IgD-negative memory B cell (primary cell): ENCODE measurements around the gene IFT81. TPM values are rescaled to one million over a fixed set of nuclear protein-coding genes. Genes with fewer than 3 reads are reported as not detected.
"Not testable (repeated sequence)": the region's sequence is repeated elsewhere in the genome, so short reads cannot be mapped to it uniquely, and the experiment has no call there.

Experiments
- H3K27ac Mint-ChIP-seq, 3 donors: one replicate each; pipeline ENCODE4 v1.8.0; 2020 to 2022; ENCODE audit warnings: mild to moderate bottlenecking in 3 of 3, mixed read lengths in 3 of 3, moderate library complexity in 1 of 3
- H3K27me3 Mint-ChIP-seq: one replicate; pipeline ENCODE4 v1.8.0; 2021; ENCODE audit warnings: mixed read lengths
- H3K36me3 Mint-ChIP-seq: one replicate; pipeline ENCODE4 v1.8.0; 2020; ENCODE audit warnings: mild to moderate bottlenecking, mixed read lengths
- H3K4me1 Mint-ChIP-seq, 3 donors: one replicate each; pipeline ENCODE4 v1.8.0; 2020 to 2022; ENCODE audit warnings: mixed read lengths in 3 of 3, mild to moderate bottlenecking in 1 of 3
- H3K4me3 Mint-ChIP-seq, 4 donors: one replicate each; pipeline ENCODE4 v1.8.0; 2020 to 2022; ENCODE audit warnings: mild to moderate bottlenecking in 4 of 4, mixed read lengths in 4 of 4, moderate library complexity in 3 of 4
- H3K9me3 Mint-ChIP-seq, 3 donors: one replicate each; pipeline ENCODE4 v1.8.0; 2020 to 2021; ENCODE audit warnings: mixed read lengths in 3 of 3, mild to moderate bottlenecking in 1 of 3
- polyA plus RNA-seq: library from polyadenylated mRNA; unstranded; fragments of 300-500 nt; fragmentation: Illumina TruSeq; gene quantifications from one replicate; pipeline ENCODE4 v1.2.3, GENCODE V29; 2021

IFT81 gene
- polyA plus RNA-seq, 1 donor from 2014 or later, result 1.5 TPM

DNA sequence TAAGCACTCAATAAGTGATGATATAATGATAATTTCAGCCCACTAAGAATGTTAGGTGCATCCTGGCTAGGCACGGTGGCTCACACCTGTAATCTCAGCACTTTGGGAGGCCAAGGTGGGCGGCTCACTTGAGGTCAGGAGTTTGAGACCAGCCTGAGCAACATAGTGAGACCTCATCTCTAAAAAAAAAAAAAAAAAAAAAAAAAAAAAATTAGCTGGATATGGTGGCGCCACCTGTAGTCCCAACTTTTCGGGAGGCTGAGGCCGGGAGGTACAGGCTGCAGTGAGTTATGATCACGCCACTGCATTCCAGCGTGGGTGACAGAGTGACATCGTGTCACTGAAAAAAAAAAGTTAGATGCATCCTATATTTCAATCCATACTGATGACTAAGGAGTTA lies 6.9 kb upstream of the IFT81 start:
- not testable (repeated sequence) for H3K27ac Mint-ChIP-seq, H3K36me3 Mint-ChIP-seq, H3K27me3 Mint-ChIP-seq, H3K4me3 Mint-ChIP-seq, H3K9me3 Mint-ChIP-seq, H3K4me1 Mint-ChIP-seq

DNA sequence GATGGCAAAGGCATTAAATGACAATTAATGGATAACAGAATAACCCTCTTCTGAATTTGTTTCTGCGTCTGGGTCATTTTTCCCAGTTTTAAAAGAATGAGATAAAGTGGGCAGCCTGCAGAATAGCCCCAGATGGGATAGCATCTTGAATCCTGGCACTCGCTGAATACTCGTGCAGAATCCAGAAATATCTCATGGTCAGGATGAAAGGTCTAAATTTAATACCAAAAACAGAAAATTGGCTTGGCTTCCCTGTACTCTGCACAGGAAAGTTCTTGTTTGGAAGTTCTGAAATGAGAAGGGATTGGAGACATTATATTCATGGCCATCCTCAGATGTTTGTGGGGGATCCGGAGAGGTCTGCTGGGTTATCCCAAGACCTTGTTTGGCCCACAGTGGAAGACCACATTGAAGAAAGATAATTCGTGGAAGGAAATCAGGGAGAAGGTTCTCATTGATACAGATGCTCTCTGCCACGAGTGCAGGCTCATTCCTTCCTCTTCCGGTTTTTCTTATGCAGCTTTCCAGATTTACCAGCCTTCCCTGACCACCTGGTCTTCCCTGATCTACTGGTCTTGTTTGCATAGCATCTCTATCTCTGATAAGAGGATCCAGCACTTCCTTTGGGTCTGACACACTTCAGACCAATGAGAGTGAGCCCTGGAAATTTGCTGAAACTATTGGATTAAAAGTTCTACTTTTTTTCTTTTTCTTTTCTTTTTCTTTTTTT lies 6.0 kb upstream of the IFT81 start:
- Mint-ChIP-seq H3K27me3 (peaks cover 4% of the 10 kb centered on the region), H3K4me1 (peaks cover 0 to 8% (median 5%) of the 10 kb centered on the region in 3 donors), H3K27ac (no peak overlapping the region), H3K36me3 (peaks cover 3% of the 10 kb centered on the region), H3K9me3 (no peaks in the 10 kb centered on the region), H3K4me3 (no peak overlapping the region)

DNA sequence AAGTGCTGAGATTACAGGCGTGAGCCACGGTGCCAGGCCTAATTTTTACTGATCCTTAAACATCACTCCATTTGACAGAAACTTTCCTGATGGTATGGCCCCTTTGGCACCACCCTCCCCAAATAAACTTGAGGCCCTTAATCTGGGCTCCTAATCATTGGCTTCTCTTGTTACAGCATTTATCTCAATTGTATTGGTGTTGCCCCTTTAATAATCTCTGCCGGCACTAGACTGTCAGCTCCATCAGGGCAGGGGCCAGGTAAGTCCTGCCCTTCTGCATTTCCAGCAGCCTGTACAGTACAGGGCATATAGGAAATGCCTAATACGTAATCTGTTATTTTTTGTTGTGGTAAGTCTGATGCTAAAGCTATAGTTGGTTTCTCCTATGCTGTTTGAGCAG lies 1.2 kb upstream of the IFT81 start:
- peaks cover 2% of the 10 kb centered on the region for H3K36me3 Mint-ChIP-seq
- peaks cover 5 to 7% (median 6%) of the 10 kb centered on the region in 3 donors for H3K4me1 Mint-ChIP-seq
- no peak overlapping the region for H3K27ac Mint-ChIP-seq
- peaks cover 4% of the 10 kb centered on the region for H3K27me3 Mint-ChIP-seq
- peak overlapping the region in 2 of 4 donors; percentile 91 to 97 for H3K4me3 Mint-ChIP-seq
- no peaks in the 10 kb centered on the region for H3K9me3 Mint-ChIP-seq

DNA sequence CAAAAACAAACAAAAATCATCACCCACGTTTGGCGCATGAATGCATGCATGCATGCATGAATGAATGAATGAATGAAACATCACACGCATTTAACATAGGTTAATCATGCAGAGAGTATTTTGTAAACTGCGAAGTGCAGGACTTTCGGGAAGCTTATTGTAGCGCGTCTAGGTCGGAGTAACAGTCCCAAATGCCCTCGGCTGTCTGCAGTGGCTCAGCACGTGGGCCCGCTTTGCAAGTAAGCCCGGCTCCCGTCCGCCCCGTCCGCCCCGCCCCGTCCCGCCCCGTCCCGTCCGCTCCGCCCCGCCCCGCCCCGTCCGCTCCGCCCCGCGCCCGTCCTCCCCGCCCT lies 263 bp upstream of the IFT81 start:
- H3K36me3 Mint-ChIP-seq, result peaks cover 2% of the 10 kb centered on the region
- H3K4me1 Mint-ChIP-seq, result peaks cover 5 to 7% (median 6%) of the 10 kb centered on the region in 3 donors
- peaks cover 4% of the 10 kb centered on the region for H3K27me3 Mint-ChIP-seq
- H3K27ac Mint-ChIP-seq, result peak overlapping the region; percentile 44 to 89 (median 81)
- H3K9me3 Mint-ChIP-seq, result no peaks in the 10 kb centered on the region
- H3K4me3 Mint-ChIP-seq, result peak overlapping the region; percentile 49 to 97 (median 74)

DNA sequence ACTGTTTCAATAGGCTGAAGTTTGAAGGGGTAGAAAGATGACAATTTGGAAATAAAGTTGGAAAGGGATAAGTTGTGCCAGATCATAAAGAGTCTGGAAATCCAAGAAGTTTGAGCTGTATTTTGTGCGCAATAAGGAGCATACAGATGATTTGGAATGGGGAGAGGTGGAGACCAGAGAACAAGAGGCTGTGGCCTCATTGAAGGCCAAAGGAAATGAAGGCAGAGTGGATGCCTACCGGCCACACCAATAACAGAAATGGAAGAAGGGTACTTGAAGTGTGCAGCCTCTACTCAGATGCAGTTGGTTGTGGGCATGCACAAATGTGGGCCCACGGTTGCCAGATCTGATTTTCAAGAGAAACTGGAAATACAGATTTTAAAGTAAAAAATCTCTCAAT lies 2.4 kb downstream of the IFT81 start:
- Mint-ChIP-seq H3K27me3 (no peaks in the 10 kb centered on the region), H3K9me3 (no peaks in the 10 kb centered on the region), H3K36me3 (no peaks in the 10 kb centered on the region), H3K27ac (peak overlapping the region in 1 of 3 donors; percentile 85), H3K4me3 (peak overlapping the region in 1 of 4 donors; percentile 33), H3K4me1 (peaks cover 5 to 7% (median 6%) of the 10 kb centered on the region in 3 donors)

DNA sequence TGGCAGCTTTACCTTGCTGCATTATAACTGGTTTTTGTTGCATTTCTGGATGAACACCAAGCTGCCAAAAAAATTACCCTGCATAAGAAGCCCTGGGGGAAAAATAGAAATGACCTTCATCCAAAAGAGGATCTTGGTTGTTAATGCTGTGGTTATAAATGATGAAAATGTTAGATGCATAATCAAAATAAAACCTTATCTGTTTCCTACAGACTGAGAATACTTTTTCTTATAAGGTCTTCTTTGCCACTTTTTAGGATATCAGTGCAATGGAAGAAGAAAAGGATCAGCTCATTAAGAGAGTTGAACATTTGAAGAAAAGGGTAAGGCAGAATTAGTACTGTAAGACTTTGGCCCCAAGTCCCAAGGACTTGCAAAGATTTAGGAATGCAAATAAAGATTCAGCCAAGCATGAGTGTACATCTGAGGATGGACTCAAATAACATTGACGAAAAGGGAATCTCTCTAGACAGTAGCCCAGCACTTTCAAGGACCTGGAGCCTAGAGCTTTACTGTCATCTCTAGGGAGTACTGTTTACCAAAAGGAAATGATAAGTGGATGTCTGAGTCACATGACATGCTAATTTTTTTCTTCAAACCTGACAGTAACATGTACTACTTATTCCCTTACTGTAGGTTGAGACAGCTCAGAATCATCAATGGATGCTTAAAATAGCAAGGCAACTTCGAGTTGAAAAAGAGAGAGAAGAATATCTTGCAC lies 10.7 kb downstream of the IFT81 start:
- H3K4me3 Mint-ChIP-seq, result peak overlapping the region in 1 of 4 donors; percentile 71
- H3K4me1 Mint-ChIP-seq, result peaks cover 5 to 10% (median 8%) of the 10 kb centered on the region in 3 donors
- H3K9me3 Mint-ChIP-seq, result no peaks in the 10 kb centered on the region
- H3K27me3 Mint-ChIP-seq, result no peaks in the 10 kb centered on the region
- H3K36me3 Mint-ChIP-seq, result peaks cover 2% of the 10 kb centered on the region
- peak overlapping the region in 1 of 3 donors; percentile 24 for H3K27ac Mint-ChIP-seq

DNA sequence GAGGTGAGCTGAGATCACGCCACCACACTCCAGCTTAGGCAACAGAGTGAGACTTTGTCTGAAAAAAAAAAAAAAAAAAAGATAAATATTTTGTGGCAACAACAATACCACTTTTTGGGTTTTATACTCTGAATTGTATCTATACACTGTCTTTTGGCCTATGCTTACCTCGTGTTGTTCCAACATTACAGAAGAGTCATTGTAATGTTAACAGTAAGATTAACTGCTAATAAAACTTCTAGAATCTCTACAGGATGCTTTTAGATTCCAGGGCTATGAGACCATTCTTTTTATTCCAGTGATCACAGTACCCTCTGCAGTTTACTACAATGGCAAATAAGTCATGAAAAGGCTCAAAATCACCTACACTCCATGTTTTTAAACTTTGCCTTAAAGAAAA lies 11.6 kb downstream of the IFT81 start:
- peaks cover 2% of the 10 kb centered on the region for H3K36me3 Mint-ChIP-seq
- no peaks in the 10 kb centered on the region for H3K27me3 Mint-ChIP-seq
- peaks cover 5 to 10% (median 8%) of the 10 kb centered on the region in 3 donors for H3K4me1 Mint-ChIP-seq
- no peak overlapping the region for H3K27ac Mint-ChIP-seq
- no peak overlapping the region for H3K4me3 Mint-ChIP-seq
- H3K9me3 Mint-ChIP-seq, result no peaks in the 10 kb centered on the region

DNA sequence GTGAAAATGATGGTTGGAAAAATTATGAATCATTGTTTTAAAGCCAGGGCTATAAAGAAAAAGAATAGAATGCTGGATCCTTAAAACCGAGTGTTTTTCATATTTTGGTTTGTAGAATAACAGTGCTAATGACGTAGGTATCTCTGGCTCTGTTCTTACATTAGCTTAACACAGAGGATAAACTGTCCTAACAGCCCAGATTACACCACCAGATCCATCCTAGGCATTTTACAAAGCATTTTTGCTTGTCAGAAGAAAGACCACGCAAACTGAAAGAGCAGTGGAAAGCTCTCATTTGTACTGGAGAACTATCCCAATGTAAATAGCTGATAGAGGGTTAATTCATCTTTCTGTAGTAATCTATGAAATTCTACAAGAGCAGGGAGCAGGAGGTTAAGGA lies 13.6 kb downstream of the IFT81 start:
- Mint-ChIP-seq H3K9me3 (no peaks in the 10 kb centered on the region), H3K4me3 (no peak overlapping the region), H3K27me3 (no peaks in the 10 kb centered on the region), H3K4me1 (peaks cover 5 to 10% (median 8%) of the 10 kb centered on the region in 3 donors), H3K36me3 (no peaks in the 10 kb centered on the region), H3K27ac (no peak overlapping the region)

DNA sequence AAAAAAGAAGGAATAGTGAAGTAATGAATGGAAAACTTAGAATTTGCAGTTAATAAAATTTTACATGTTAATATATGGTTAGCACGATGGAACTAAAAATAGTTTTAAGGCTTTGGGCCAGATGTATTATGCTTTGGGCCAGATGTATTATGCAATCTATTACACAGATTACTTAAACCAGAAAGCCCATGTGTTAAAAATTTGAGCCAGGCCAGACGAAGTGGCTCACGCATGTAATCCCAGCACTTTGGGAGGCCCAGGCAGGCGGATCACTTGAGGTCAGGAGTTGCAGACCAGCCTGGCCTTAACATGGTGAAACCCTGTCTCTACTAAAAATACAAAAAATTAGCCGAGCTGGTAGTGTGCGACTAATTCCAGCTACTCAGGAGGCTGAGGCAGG lies 17.2 kb downstream of the IFT81 start:
- H3K4me1 Mint-ChIP-seq, result no peaks in the 10 kb centered on the region
- H3K9me3 Mint-ChIP-seq, result no peaks in the 10 kb centered on the region
- H3K4me3 Mint-ChIP-seq, result no peak overlapping the region
- no peaks in the 10 kb centered on the region for H3K36me3 Mint-ChIP-seq
- H3K27me3 Mint-ChIP-seq, result no peaks in the 10 kb centered on the region
- no peak overlapping the region for H3K27ac Mint-ChIP-seq

DNA sequence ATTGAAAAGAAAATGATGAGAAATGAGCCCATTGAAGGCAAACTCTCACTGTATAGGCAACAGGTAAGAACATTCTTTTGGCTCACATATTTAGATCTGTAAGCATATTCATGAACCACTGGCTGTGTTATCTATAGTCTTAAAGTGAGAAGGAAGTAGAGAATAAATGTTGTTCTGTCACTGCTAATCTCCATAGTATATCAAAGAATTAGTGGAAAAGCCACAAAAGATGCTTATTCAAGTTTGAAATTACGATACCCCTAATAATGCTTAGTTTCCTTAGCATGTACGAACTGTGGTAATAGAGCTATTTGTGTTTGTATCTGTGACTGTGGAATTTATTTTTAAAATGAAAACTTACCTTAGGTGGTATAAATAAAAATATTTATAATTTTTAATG lies 22.8 kb downstream of the IFT81 start:
- Mint-ChIP-seq H3K27ac (no peak overlapping the region), H3K9me3 (peaks cover 0 to 2% (median 0%) of the 10 kb centered on the region in 3 donors), H3K4me1 (peaks cover 4 to 13% (median 7%) of the 10 kb centered on the region in 3 donors), H3K36me3 (peaks cover 5% of the 10 kb centered on the region), H3K4me3 (no peak overlapping the region), H3K27me3 (no peaks in the 10 kb centered on the region)

DNA sequence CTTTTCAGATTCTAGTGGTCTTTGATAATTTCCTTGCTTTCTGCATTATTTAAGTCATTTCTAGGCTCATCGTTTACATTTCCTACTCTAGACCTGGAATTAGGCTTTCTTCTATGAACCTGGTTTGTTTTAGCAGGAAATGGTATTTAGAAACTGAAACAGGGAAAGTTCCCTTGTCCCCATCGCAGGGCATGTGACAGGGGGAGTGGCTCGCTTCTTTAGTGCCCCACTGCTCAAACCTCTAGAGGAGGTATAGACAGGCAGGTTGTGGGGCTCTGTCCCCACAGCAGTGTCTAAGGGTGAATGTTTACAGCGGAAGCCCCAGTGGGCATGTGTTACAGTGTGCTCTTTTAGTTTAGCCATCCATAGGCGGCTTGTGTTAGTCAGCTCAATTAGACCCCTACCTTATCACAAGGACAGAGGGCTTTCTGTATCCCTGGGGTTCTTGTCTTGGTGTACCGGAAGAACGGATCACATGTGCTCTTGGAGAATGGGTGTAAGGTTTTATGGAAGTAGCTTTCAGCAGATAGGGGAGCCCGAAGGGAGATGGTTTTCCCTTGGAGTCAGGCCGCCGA lies 25.0 kb downstream of the IFT81 start:
- Mint-ChIP-seq H3K4me3 (peak overlapping the region in 2 of 4 donors; percentile 6 to 72), H3K27me3 (no peaks in the 10 kb centered on the region), H3K4me1 (peaks cover 4 to 13% (median 7%) of the 10 kb centered on the region in 3 donors), H3K27ac (no peak overlapping the region), H3K9me3 (peaks cover 0 to 2% (median 0%) of the 10 kb centered on the region in 3 donors), H3K36me3 (peaks cover 5% of the 10 kb centered on the region)

DNA sequence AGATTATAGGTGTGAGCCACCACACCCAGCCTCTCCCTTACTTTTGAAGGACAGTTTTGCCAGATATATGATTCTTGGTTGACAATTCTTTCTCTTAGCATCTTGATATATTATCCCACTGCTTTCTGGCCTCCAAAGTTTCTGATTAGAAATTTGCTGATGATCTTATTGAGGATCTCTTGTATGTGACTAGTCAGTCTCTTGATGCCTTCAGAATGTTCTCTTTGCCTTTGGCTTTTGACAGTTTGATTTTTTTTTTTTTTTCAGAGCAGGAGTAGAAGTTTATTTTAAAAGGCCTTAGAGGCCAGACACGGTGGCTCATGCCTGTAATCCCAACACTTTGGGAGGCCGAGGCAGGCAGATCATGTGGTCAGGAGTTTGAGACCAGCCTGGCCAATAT lies 32.6 kb downstream of the IFT81 start:
- Mint-ChIP-seq H3K27ac (no peak overlapping the region), H3K9me3 (peaks cover 6 to 12% (median 11%) of the 10 kb centered on the region in 3 donors)

DNA sequence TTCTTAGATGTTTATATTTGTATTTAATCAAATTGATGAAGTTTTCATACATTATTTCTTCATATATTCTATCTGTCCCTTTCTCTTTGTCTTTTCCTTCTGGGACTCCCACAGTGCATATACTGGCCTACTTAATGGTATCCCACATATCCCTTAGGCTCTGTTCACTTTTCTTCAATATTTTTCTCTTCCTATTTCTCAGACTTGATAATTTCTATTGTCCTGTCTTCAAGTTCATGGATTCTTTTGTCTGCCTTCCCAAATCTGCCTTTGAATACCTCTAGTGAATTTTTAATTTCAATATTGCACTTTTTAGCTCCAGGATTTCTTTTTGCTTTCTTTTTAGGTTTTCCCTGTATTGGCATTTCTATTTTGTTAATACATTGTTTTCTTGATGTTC lies 33.4 kb downstream of the IFT81 start:
- H3K36me3 Mint-ChIP-seq, result peaks cover 18% of the 10 kb centered on the region
- H3K4me3 Mint-ChIP-seq, result no peak overlapping the region

More for the DNA sequence above, 32.6 kb downstream of the IFT81 start:
- Mint-ChIP-seq H3K4me3 (no peak overlapping the region), H3K27me3 (no peaks in the 10 kb centered on the region), H3K36me3 (peaks cover 18% of the 10 kb centered on the region), H3K4me1 (peaks cover 1 to 5% (median 2%) of the 10 kb centered on the region in 3 donors)

DNA sequence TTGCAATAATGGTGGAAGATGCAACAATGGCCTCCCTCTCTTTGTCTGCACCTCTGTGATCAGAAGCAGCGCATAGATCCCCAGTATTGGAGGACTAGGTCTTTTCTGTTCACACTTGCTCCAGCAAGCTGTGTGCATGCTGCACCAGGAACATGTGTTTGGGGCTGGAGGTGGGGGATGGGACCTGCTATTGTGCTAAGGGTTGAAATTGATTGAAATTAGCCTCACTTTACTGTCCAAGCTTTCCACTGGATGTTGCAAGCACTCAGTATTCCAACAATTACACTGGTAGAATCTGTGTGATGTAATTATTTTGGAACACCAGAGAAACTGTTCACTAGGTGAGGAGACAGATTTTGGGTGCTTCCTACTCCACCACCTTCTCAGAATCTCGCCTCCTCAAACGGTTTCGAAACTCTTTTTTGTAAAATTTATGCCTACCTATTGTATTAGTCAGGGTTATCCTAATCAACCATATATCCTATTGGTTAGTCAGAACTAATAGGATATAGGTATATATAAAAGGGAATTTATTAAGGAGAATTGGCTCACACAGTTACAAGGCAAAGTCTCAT lies 35.6 kb downstream of the IFT81 start:
- no peak overlapping the region for H3K4me3 Mint-ChIP-seq
- no peaks in the 10 kb centered on the region for H3K27me3 Mint-ChIP-seq
- peaks cover 18% of the 10 kb centered on the region for H3K36me3 Mint-ChIP-seq
- H3K9me3 Mint-ChIP-seq, result peaks cover 6 to 12% (median 11%) of the 10 kb centered on the region in 3 donors
- H3K27ac Mint-ChIP-seq, result no peak overlapping the region
- H3K4me1 Mint-ChIP-seq, result peaks cover 1 to 7% (median 4%) of the 10 kb centered on the region in 3 donors

More for the DNA sequence above, 33.4 kb downstream of the IFT81 start:
- Mint-ChIP-seq H3K4me1 (peaks cover 1 to 5% (median 2%) of the 10 kb centered on the region in 3 donors), H3K27me3 (no peaks in the 10 kb centered on the region), H3K27ac (peak overlapping the region in 1 of 3 donors; percentile 71), H3K9me3 (peaks cover 6 to 12% (median 11%) of the 10 kb centered on the region in 3 donors)
